GM23338 (cell line): ENCODE measurements around the gene ACTG2. TPM values are rescaled to one million over a fixed set of nuclear protein-coding genes. Genes with fewer than 3 reads are reported as not detected.

Experiments used
- polyA plus RNA-seq: library from polyadenylated mRNA; unstranded; fragments of >200 nt; fragmentation: Nextera tagmentation; extraction: Ambion mirVana; gene quantifications from 2 replicates; pipeline ENCODE4 v1.2.1, GENCODE V29; 2016
- small RNA-seq: library from RNA; depleted of rRNA; stranded (forward); fragments of <200 nt; gene quantifications from one replicate; pipeline ENCODE3, GENCODE V24; 2014; ENCODE audit warnings: low replicate concordance
- total RNA-seq: library from RNA; depleted of rRNA; stranded (reverse); fragments of >200 nt; shearing (Covaris generic); gene quantifications from 2 replicates; pipeline ENCODE4 v1.2.3, GENCODE V29; 2014; rRNA removed

ACTG2 gene
- total and polyA plus RNA-seq, 2 experiments from 2014 or later: 8.0 to 8.5 TPM

Small RNA genes lying within 50 kb of the gene (small RNA-seq; reads per million reads assigned to genes)
- not detected for gene RNA5SP97

Other genes with a start within 250 kb of the ACTG2 start
- gene TPRKB, start 155.7 kb upstream of the ACTG2 start, total RNA-seq: 31.2 and 39.5 TPM in 2 replicates
- 167 and 186 TPM in 2 replicates for gene TPRKB, start 155.7 kb upstream of the ACTG2 start, polyA plus RNA-seq
- gene DUSP11, start 112.9 kb upstream of the ACTG2 start, total RNA-seq: 19.1 and 23.3 TPM in 2 replicates
- 21.0 TPM in 2 replicates for gene DUSP11, start 112.9 kb upstream of the ACTG2 start, polyA plus RNA-seq
- gene C2orf78, start 108.8 kb upstream of the ACTG2 start, total RNA-seq: 0.14 TPM in 1 of 2 replicates, not detected in the other
- gene C2orf78, start 108.8 kb upstream of the ACTG2 start, polyA plus RNA-seq: 0.14 and 0.18 TPM in 2 replicates
- 33.9 and 40.4 TPM in 2 replicates for gene STAMBP, start 64.0 kb upstream of the ACTG2 start, total RNA-seq
- gene STAMBP, start 64.0 kb upstream of the ACTG2 start, polyA plus RNA-seq: 89.7 and 106 TPM in 2 replicates
- 57.2 and 68.4 TPM in 2 replicates for gene DGUOK, start 33.9 kb downstream of the ACTG2 start, total RNA-seq
- 287 and 292 TPM in 2 replicates for gene DGUOK, start 33.9 kb downstream of the ACTG2 start, polyA plus RNA-seq
- gene TET3, start 91.9 kb downstream of the ACTG2 start, total RNA-seq: 18.3 and 19.9 TPM in 2 replicates
- 3.6 and 3.8 TPM in 2 replicates for gene TET3, start 91.9 kb downstream of the ACTG2 start, polyA plus RNA-seq